H9 (cell line): ENCODE results near the gene SULT1C3. TPM values are rescaled to one million over a fixed set of nuclear protein-coding genes. Genes with fewer than 3 reads are reported as not detected.

ENCODE experiments used
- DNase-seq: peaks from one replicate; pipeline ENCODE4 v3.0.0-alpha.2; 2017
- H2AFZ ChIP-seq: one replicate; pipeline ENCODE4 v1.6.1; 2013; ENCODE audit warnings: mild to moderate bottlenecking, low read length, control low read depth, moderate library complexity
- H2AK5ac ChIP-seq: 2 replicates; pipeline ENCODE4 v1.6.1; 2013; ENCODE audit warnings: low read length, control low read depth, mixed read lengths; ENCODE audit not compliant: insufficient read length
- H2BK120ac ChIP-seq: one replicate; pipeline ENCODE4 v1.6.1; 2013; ENCODE audit warnings: low read depth, mild to moderate bottlenecking, low read length, control low read depth, inconsistent platforms; ENCODE audit not compliant: poor library complexity, severe bottlenecking
- H2BK12ac ChIP-seq: 2 replicates; pipeline ENCODE4 v1.6.1; 2013; ENCODE audit warnings: low read length, control low read depth, mixed read lengths, low read depth; ENCODE audit not compliant: insufficient read length
- H2BK15ac ChIP-seq: 2 replicates; pipeline ENCODE4 v1.6.1; 2013; ENCODE audit warnings: low read depth, low read length, control low read depth
- H2BK20ac ChIP-seq: one replicate; pipeline ENCODE4 v1.6.1; 2013; ENCODE audit warnings: low read depth, mild to moderate bottlenecking, low read length, control low read depth, inconsistent platforms; ENCODE audit not compliant: poor library complexity, severe bottlenecking
- H2BK5ac ChIP-seq: 2 replicates; pipeline ENCODE4 v1.6.1; 2013; ENCODE audit warnings: low read length, control low read depth, mixed read lengths; ENCODE audit not compliant: insufficient read length
- H3K14ac ChIP-seq: 2 replicates; pipeline ENCODE4 v1.6.1; 2013; ENCODE audit warnings: low read length, control low read depth; ENCODE audit not compliant: insufficient read depth
- H3K18ac ChIP-seq: 2 replicates; pipeline ENCODE4 v1.6.1; 2013; ENCODE audit warnings: low read depth, mild to moderate bottlenecking, mixed read lengths, low read length, control low read depth; ENCODE audit not compliant: insufficient read length
- H3K23ac ChIP-seq: 2 replicates; pipeline ENCODE4 v1.6.1; 2013; ENCODE audit warnings: low read length, control low read depth, mixed read lengths, low read depth; ENCODE audit not compliant: insufficient read length
- H3K23me2 ChIP-seq: 2 replicates; pipeline ENCODE4 v1.6.1; 2013; ENCODE audit warnings: low read depth, mild to moderate bottlenecking, mixed read lengths, low read length, control low read depth; ENCODE audit not compliant: insufficient read length, poor library complexity, severe bottlenecking
- H3K27ac ChIP-seq: 2 replicates; pipeline ENCODE4 v1.5.1; 2013; ENCODE audit warnings: low read length, control low read depth, mixed read lengths, low read depth; ENCODE audit not compliant: insufficient read length
- H3K27me3 ChIP-seq: 2 replicates; pipeline ENCODE4 v1.6.1; 2013; ENCODE audit warnings: low read length, control low read depth, inconsistent platforms; ENCODE audit not compliant: insufficient read depth
- H3K4ac ChIP-seq: 2 replicates; pipeline ENCODE4 v1.6.1; 2013; ENCODE audit warnings: low read depth, mild to moderate bottlenecking, control low read depth, inconsistent platforms, low read length, moderate library complexity
- H3K4me1 ChIP-seq: 2 replicates; pipeline ENCODE4 v1.6.1; 2013; ENCODE audit warnings: low read length, control low read depth, inconsistent platforms; ENCODE audit not compliant: insufficient read depth
- H3K4me2 ChIP-seq: 2 replicates; pipeline ENCODE4 v1.6.1; 2013; ENCODE audit warnings: low read length, control low read depth, mixed read lengths; ENCODE audit not compliant: insufficient read length, insufficient read depth
- H3K56ac ChIP-seq: 2 replicates; pipeline ENCODE4 v1.6.1; 2013; ENCODE audit warnings: low read depth, mild to moderate bottlenecking, mixed read lengths, low read length, control low read depth; ENCODE audit not compliant: insufficient read length
- H3K79me1 ChIP-seq: 2 replicates; pipeline ENCODE4 v1.6.1; 2013; ENCODE audit warnings: low read depth, mild to moderate bottlenecking, moderate library complexity, low read length, control low read depth, inconsistent platforms; ENCODE audit not compliant: insufficient read depth, poor library complexity, severe bottlenecking
- H3K79me2 ChIP-seq: 2 replicates; pipeline ENCODE4 v1.6.1; 2013; ENCODE audit warnings: low read length, control low read depth, inconsistent platforms; ENCODE audit not compliant: insufficient read depth
- H3K9ac ChIP-seq: 2 replicates; pipeline ENCODE4 v1.6.1; 2013; ENCODE audit warnings: low read length, control low read depth, mixed read lengths; ENCODE audit not compliant: insufficient read length; ENCODE audit errors: extremely low read depth
- H3K9me3 ChIP-seq: one replicate; pipeline ENCODE4 v1.6.1; 2013; ENCODE audit warnings: low read depth, low read length, inconsistent platforms; ENCODE audit not compliant: control insufficient read depth
- H3T11ph ChIP-seq: one replicate; pipeline ENCODE4 v1.6.1; 2013; ENCODE audit warnings: mild to moderate bottlenecking, low read length, control low read depth, inconsistent platforms
- H4K20me1 ChIP-seq: one replicate; pipeline ENCODE4 v1.6.1; 2013; ENCODE audit not compliant: control insufficient read depth, insufficient read length, insufficient read depth
- H4K5ac ChIP-seq: 2 replicates; pipeline ENCODE4 v1.6.1; 2013; ENCODE audit warnings: low read depth, mild to moderate bottlenecking, mixed read lengths, low read length, control low read depth; ENCODE audit not compliant: insufficient read length
- H4K8ac ChIP-seq: replicated peaks from 2 replicates; pipeline ENCODE4 v1.6.1; 2013; ENCODE audit warnings: low read length, control low read depth, mixed read lengths, low read depth; ENCODE audit not compliant: insufficient read length
- H4K91ac ChIP-seq: 2 replicates; pipeline ENCODE4 v1.6.1; 2013; ENCODE audit warnings: low read depth, mild to moderate bottlenecking, moderate library complexity, mixed read lengths, low read length, control low read depth; ENCODE audit not compliant: insufficient read length
- H3K27ac Mint-ChIP-seq, 3 experiments: 2 replicates in 2 of 3; 3 replicates in 1 of 3; pipeline ENCODE4 v1.8.0; 2020 to 2021; ENCODE audit warnings: mixed read lengths in 3 of 3, mild to moderate bottlenecking in 1 of 3, moderate library complexity in 1 of 3
- H3K27me3 Mint-ChIP-seq: 2 replicates; pipeline ENCODE4 v1.8.0; 2021; ENCODE audit warnings: low read depth, mild to moderate bottlenecking, moderate library complexity, mixed read lengths
- H3K36me3 Mint-ChIP-seq, 3 experiments: 2 replicates in 2 of 3; 3 replicates in 1 of 3; pipeline ENCODE4 v1.8.0; 2020 to 2021; ENCODE audit warnings: low read depth in 3 of 3, mixed read lengths in 3 of 3; ENCODE audit not compliant: insufficient read depth in 1 of 3
- H3K4me1 Mint-ChIP-seq, 2 experiments: 2 replicates each; pipeline ENCODE4 v1.8.0; 2020; ENCODE audit warnings: mixed read lengths in 2 of 2
- H3K4me3 Mint-ChIP-seq, 2 experiments: 2 replicates in 1 of 2; 3 replicates in 1 of 2; pipeline ENCODE4 v1.8.0; 2020 to 2021; ENCODE audit warnings: mild to moderate bottlenecking in 2 of 2, mixed read lengths in 2 of 2, moderate library complexity in 1 of 2
- H3K9me3 Mint-ChIP-seq, 2 experiments: 2 replicates in 1 of 2; 3 replicates in 1 of 2; pipeline ENCODE4 v1.8.0; 2020; ENCODE audit warnings: mild to moderate bottlenecking in 2 of 2, mixed read lengths in 2 of 2, moderate library complexity in 1 of 2
- CTCF ChIP-seq: fragments of 200-600 bp; sonication (generic); conservative IDR thresholded peaks from 3 replicates; pipeline ENCODE4 v1.8.0; 2021; ENCODE audit warnings: antibody characterized with exemption, mild to moderate bottlenecking
- WGBS: extraction: QIAGEN DNeasy Blood & Tissue Kit; methylation state at CpG from one replicate; pipeline ENCODE4 v1.1.7; 2013; ENCODE audit warnings: missing lambda C conversion rate, low lambda C conversion rate, mixed read lengths; ENCODE audit not compliant: insufficient read length; ENCODE audit errors: extremely low coverage; 5-methylcytosine and 5-hydroxymethylcytosine counted together
- total RNA-seq: library from RNA; stranded (reverse); gene quantifications from 2 replicates; pipeline ENCODE4 v1.2.1, GENCODE V29; 2021

The SULT1C3 gene
- total RNA-seq, 1 experiment from 2014 or later = not detected

GRCh38 chr2:108253106-108253505 lies 13.3 kb downstream of the SULT1C3 start:
- H3K27ac ChIP-seq = no peak overlapping the region
- no peak overlapping the region for H3K18ac ChIP-seq
- no peak for DNase-seq
- no peaks in the 10 kb centered on the region for H3K9me3 ChIP-seq
- H4K5ac ChIP-seq = no peak overlapping the region
- no peak overlapping the region for H3K4ac ChIP-seq
- H3T11ph ChIP-seq = no peak overlapping the region
- TF ChIP-seq CTCF = no peak
- H3K23me2 ChIP-seq = no peaks in the 10 kb centered on the region
- H3K27me3 ChIP-seq = no peaks in the 10 kb centered on the region
- no peak overlapping the region for H2AFZ ChIP-seq
- no peaks in the 10 kb centered on the region for H3K79me1 ChIP-seq
- no CpG with 5 or more reads among the region's 1 CpG for WGBS
- H3K79me2 ChIP-seq = no peaks in the 10 kb centered on the region
- H2BK20ac ChIP-seq = no peak overlapping the region
- peaks cover 2% of the 10 kb centered on the region for H3K27me3 Mint-ChIP-seq
- no peak overlapping the region for H3K14ac ChIP-seq
- no peak overlapping the region for H4K8ac ChIP-seq
- no peak overlapping the region for H3K4me2 ChIP-seq
- H2BK5ac ChIP-seq = no peak overlapping the region
- no peaks in the 10 kb centered on the region for H4K20me1 ChIP-seq
- no peak overlapping the region for H3K4me3 Mint-ChIP-seq
- H2BK120ac ChIP-seq = no peak overlapping the region
- no peaks in the 10 kb centered on the region for H3K36me3 Mint-ChIP-seq
- no peak overlapping the region for H4K91ac ChIP-seq
- no peaks in the 10 kb centered on the region for H3K4me1 Mint-ChIP-seq
- H3K27ac Mint-ChIP-seq = no peak overlapping the region
- no peak overlapping the region for H2AK5ac ChIP-seq
- H3K23ac ChIP-seq = no peak overlapping the region
- no peak overlapping the region for H3K9ac ChIP-seq
- H3K4me1 ChIP-seq = no peaks in the 10 kb centered on the region
- no peak overlapping the region for H2BK15ac ChIP-seq
- H3K9me3 Mint-ChIP-seq = no peaks in the 10 kb centered on the region
- H3K56ac ChIP-seq = no peak overlapping the region
- no peak overlapping the region for H2BK12ac ChIP-seq
